OCI-LY7 (cell line): Measurements from ENCODE around the gene ZNF599.

Experiments used
- EZH2phosphoT487 ChIP-seq: fragments of 200-600 bp; sonication (generic); IDR thresholded peaks from 2 replicates; pipeline ENCODE4 v1.6.1; 2018; ENCODE audit warnings: low read depth, borderline replicate concordance, mild to moderate bottlenecking, mixed run types, antibody characterized with exemption, low read length, moderate library complexity, mixed read lengths
- TF ChIP-seq, protein P1 (sequence below): fragments of 200-600 bp; sonication (generic); conservative IDR thresholded peaks from 2 replicates; pipeline ENCODE4 v1.5.1; 2014; ENCODE audit warnings: mild to moderate bottlenecking, antibody characterized with exemption, low read length, moderate library complexity, mixed read lengths

DNA sequence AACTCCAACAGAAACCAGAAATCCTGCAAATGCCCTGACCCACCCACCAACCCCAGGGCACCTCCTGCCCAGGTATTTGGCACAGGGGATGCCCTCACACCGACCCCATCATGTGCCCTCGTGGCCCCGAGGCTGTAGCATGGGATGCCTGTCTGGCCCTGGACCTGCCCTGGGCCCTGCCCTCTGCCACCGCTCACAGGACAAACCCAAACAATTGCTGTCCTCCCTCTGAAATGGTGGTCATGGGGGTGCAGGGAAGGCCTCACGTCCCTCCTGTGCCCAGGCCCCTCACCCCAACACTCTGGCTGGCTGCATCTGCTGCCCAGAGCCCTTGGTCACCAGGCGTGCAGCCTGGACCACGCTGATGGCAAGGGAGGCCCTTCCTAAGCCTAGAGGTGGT, 41.1 kb downstream of the ZNF599 start:
- TF ChIP-seq, protein P1, sequence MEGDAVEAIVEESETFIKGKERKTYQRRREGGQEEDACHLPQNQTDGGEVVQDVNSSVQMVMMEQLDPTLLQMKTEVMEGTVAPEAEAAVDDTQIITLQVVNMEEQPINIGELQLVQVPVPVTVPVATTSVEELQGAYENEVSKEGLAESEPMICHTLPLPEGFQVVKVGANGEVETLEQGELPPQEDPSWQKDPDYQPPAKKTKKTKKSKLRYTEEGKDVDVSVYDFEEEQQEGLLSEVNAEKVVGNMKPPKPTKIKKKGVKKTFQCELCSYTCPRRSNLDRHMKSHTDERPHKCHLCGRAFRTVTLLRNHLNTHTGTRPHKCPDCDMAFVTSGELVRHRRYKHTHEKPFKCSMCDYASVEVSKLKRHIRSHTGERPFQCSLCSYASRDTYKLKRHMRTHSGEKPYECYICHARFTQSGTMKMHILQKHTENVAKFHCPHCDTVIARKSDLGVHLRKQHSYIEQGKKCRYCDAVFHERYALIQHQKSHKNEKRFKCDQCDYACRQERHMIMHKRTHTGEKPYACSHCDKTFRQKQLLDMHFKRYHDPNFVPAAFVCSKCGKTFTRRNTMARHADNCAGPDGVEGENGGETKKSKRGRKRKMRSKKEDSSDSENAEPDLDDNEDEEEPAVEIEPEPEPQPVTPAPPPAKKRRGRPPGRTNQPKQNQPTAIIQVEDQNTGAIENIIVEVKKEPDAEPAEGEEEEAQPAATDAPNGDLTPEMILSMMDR, result no peak
- TF ChIP-seq EZH2phosphoT487, result no peak
